Effector CD8-positive, alpha-beta T cell (primary cell): ENCODE results near the gene PHF23.

Experiments used
- DNase-seq: peaks from one replicate; lab custom pipeline; 2025; lab: John Stamatoyannopoulos, UW

Gene PHF23

GRCh38 chr17:7203391-7203790 lies 35.9 kb downstream of the PHF23 start:
- no peak for DNase-seq

DNA sequence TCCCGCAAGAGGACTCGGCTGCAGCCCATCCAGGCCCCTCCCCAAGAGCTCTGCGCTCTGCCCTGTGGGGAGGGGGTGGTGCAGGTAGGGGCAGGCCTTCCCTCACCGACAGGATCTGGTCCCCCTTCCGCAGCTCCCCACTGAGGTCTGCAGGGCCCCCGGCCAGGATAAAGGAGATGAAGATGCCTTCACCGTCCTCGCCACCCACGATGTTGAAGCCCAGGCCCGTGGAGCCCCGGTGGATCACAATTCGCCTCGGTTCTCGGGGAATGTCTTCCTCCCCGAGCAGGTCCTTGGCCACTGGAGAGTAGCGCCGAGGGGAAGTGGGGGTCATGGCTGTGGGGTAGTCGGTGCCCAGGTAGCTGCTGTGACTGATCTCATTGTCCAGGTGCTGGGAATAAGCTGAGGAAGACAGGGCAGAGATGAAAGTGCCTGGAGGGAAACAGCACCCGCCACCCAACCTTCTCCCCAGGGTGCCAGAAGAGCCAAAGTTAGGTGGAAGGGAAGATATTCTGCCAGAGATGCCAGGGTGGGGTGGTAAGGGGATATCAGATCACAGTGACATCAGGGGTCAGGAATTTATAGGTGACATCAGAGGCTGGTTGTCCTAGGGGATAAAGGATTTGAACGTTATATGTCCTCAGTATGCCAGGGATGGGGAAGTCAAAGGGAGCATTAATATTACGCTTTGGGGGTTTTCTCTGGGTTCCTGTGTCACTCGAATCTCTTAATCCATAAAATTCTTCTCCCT lies 42.4 kb downstream of the PHF23 start:
- DNase-seq: no peak

DNA sequence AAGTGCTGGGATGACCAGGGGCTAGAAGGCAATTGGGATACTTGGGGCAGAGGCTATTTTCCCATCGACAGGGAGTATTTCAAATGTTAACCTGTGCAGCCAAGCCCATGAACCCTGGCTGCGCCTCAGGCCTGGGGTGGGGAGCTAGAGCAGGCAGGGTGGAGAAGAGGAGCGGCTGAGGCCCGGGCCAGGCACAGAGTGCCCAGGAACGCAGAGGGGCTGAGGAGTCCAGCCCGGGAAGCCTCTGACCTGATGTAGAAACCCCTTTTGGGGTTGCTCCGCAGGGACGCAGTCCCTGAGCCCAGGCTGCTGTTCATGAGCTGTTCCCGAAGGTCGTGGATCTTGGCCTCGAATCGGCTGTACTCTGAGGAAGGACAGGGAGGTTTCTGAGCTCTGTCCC lies 43.3 kb downstream of the PHF23 start:
- no peak for DNase-seq

DNA sequence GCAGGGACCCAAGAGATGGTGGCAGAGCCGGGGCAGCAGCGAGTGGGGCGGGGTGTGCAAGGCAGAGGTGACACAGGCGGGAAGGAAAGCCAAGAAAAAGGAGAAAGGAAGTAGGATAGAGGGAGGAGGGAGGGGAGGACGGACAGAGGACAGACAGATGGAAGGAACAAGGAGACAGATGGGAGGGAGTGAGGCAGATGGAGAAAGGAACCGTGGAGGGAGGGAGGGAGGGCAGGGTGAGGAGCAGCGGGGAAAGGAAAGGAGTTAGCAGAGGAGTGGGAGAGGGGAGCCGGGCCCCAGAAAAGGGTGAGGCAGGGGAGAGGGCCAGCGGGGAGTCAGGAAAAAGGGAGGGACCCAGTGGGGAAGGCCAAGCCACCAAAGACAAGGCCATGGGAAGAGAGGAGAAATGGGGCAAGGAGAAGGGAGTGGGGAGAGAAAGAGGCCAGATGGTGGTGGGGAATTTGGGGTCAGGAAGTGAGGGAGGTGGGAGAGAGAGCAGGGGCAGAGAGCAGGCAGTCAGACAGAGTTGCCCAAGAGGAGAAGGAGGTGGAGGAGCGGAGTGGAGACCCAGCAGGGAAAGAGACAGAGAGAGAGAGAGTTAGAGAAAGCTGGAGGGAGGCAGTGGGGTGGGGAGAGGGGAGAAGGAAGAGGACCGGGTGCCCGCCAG lies 46.9 kb downstream of the PHF23 start:
- DNase-seq: no peak

- DNase-seq: no peak
Observed at GRCh38 chr17:7191571-7192270, 47.5 kb downstream of the PHF23 start.

DNA sequence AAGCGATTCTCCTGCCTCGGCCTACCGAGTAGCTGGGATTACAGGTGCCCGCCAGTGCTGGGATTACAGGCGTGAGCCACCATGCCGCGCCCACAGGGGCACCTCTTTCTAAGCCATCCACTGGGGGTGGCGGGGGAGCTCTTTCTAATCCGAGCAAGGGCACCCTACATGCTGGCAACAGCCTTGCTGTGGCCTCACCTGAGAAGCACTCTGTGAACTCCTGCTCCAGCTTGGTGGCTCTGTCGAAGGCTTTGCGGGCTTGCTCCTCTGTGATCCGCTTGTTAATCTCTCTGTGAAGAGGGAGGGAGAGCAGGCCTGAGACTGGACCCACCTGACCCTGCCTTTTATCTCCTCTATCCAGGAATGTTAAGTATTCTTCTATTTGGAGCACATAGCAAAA lies 48.2 kb downstream of the PHF23 start:
- DNase-seq: no peak

GRCh38 chr17:7190276-7190917 lies 48.9 kb downstream of the PHF23 start:
- no peak for DNase-seq

- no peak for DNase-seq
Observed at GRCh38 chr17:7186241-7186640, 53.0 kb downstream of the PHF23 start.
